Endodermal cell (in vitro differentiated cells): Measurements from ENCODE around the gene IMMP1L. TPM values are rescaled to one million over a fixed set of nuclear protein-coding genes. Genes with fewer than 3 reads are reported as not detected.

Experiments
- DNase-seq: peaks from one replicate; pipeline ENCODE4 v3.0.0-alpha.2; 2017
- H3K27ac ChIP-seq: 2 replicates; pipeline ENCODE4 v1.5.1; 2013; ENCODE audit warnings: mild to moderate bottlenecking, low read depth, low read length, moderate library complexity
- H3K27me3 ChIP-seq: 2 replicates; pipeline ENCODE4 v1.6.1; 2013; ENCODE audit warnings: mild to moderate bottlenecking, low read length, moderate library complexity; ENCODE audit not compliant: insufficient read depth, control insufficient read depth, poor library complexity, severe bottlenecking
- H3K36me3 ChIP-seq: 2 replicates; pipeline ENCODE4 v1.7.0; 2013; ENCODE audit warnings: mild to moderate bottlenecking, low read length, moderate library complexity; ENCODE audit not compliant: control insufficient read depth, insufficient read depth
- H3K4me1 ChIP-seq: one replicate; pipeline ENCODE4 v1.7.0; 2013; ENCODE audit warnings: low read length; ENCODE audit not compliant: control insufficient read depth, insufficient read depth
- H3K4me3 ChIP-seq: 2 replicates; pipeline ENCODE4 v1.5.1; 2013; ENCODE audit warnings: mild to moderate bottlenecking, low read length, moderate library complexity
- H3K9ac ChIP-seq: 2 replicates; pipeline ENCODE4 v1.6.1; 2013; ENCODE audit warnings: mild to moderate bottlenecking, low read length, moderate library complexity; ENCODE audit not compliant: poor library complexity, severe bottlenecking; ENCODE audit errors: extremely low read depth
- H3K9me3 ChIP-seq: 2 replicates; pipeline ENCODE4 v1.6.1; 2013; ENCODE audit warnings: mild to moderate bottlenecking, low read length, moderate library complexity; ENCODE audit not compliant: control insufficient read depth
- H3K27ac Mint-ChIP-seq: 2 replicates; pipeline ENCODE4 v1.8.0; 2020; ENCODE audit warnings: mixed read lengths
- H3K27me3 Mint-ChIP-seq: 2 replicates; pipeline ENCODE4 v1.8.0; 2021; ENCODE audit warnings: mild to moderate bottlenecking, mixed read lengths; ENCODE audit not compliant: insufficient read depth
- H3K36me3 Mint-ChIP-seq: 2 replicates; pipeline ENCODE4 v1.8.0; 2020; ENCODE audit warnings: low read depth, mixed read lengths
- H3K4me1 Mint-ChIP-seq: 2 replicates; pipeline ENCODE4 v1.8.0; 2020; ENCODE audit warnings: mixed read lengths
- H3K4me3 Mint-ChIP-seq: 2 replicates; pipeline ENCODE4 v1.8.0; 2020; ENCODE audit warnings: mild to moderate bottlenecking, moderate library complexity, mixed read lengths
- H3K9me3 Mint-ChIP-seq: 2 replicates; pipeline ENCODE4 v1.8.0; 2020; ENCODE audit warnings: mild to moderate bottlenecking, mixed read lengths
- WGBS, 2 experiments: methylation state at CpG; one replicate each; pipeline versions ENCODE4 v1.1.5 to v1.1.7; 2013; ENCODE audit warnings: missing lambda C conversion rate in 2 of 2, mixed read lengths in 1 of 2; ENCODE audit not compliant: insufficient coverage in 1 of 2, insufficient read length in 1 of 2; 5-methylcytosine and 5-hydroxymethylcytosine counted together
- total RNA-seq, 2 donors: library from RNA; stranded (reverse); fragmentation: NEBNext Ultra II Directional in 1 of 2; extraction: Animal tissue kit (Norgen Biotek cat#: 25700) in 1 of 2; gene quantifications; 2 replicates in 1 of 2; 3 replicates in 1 of 2; pipeline ENCODE4 v1.2.1, GENCODE V29; 2021
- TF ChIP-seq, protein P1 (sequence below): fragments of 200-600 bp; sonication (generic); conservative IDR thresholded peaks from 2 replicates; pipeline ENCODE4 v1.5.0; 2021; ENCODE audit warnings: antibody characterized with exemption, mild to moderate bottlenecking

IMMP1L gene
- total RNA-seq, 2 donors from 2014 or later: 28.9 to 44.9 TPM

DNA sequence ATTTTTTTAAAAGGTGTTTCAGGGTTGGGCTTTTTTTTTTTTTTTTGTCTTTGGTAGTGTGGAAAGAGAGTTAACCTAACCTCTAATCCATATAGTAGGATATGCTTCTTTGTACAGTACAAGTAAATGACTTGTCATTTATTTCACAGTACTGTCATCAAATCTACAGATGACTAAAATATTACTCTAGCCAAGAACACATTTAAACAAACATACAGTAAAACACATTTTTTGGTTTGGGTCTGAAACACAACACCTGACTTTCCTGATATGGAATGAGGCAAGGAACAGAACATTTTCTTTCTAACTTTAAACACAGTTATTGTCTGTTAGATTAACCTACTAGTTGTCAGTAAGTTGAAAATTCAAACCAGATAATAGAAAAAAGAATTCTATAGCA lies 68.1 kb downstream of the IMMP1L start:
- Mint-ChIP-seq H3K27me3 (no peaks in the 10 kb centered on the region), H3K27ac (no peak overlapping the region), H3K4me3 (no peak overlapping the region), H3K4me1 (peaks cover 22% of the 10 kb centered on the region), H3K36me3 (peaks cover 4% of the 10 kb centered on the region), H3K9me3 (no peaks in the 10 kb centered on the region)
- Histone ChIP-seq H3K4me3 (no peak overlapping the region), H3K27ac (no peak overlapping the region), H3K36me3 (peaks cover 4% of the 10 kb centered on the region), H3K27me3 (no peaks in the 10 kb centered on the region), H3K4me1 (peaks cover 5% of the 10 kb centered on the region), H3K9me3 (no peaks in the 10 kb centered on the region), H3K9ac (no peak overlapping the region)
- no peak for DNase-seq
- TF ChIP-seq, protein P1, sequence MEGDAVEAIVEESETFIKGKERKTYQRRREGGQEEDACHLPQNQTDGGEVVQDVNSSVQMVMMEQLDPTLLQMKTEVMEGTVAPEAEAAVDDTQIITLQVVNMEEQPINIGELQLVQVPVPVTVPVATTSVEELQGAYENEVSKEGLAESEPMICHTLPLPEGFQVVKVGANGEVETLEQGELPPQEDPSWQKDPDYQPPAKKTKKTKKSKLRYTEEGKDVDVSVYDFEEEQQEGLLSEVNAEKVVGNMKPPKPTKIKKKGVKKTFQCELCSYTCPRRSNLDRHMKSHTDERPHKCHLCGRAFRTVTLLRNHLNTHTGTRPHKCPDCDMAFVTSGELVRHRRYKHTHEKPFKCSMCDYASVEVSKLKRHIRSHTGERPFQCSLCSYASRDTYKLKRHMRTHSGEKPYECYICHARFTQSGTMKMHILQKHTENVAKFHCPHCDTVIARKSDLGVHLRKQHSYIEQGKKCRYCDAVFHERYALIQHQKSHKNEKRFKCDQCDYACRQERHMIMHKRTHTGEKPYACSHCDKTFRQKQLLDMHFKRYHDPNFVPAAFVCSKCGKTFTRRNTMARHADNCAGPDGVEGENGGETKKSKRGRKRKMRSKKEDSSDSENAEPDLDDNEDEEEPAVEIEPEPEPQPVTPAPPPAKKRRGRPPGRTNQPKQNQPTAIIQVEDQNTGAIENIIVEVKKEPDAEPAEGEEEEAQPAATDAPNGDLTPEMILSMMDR: no peak

DNA sequence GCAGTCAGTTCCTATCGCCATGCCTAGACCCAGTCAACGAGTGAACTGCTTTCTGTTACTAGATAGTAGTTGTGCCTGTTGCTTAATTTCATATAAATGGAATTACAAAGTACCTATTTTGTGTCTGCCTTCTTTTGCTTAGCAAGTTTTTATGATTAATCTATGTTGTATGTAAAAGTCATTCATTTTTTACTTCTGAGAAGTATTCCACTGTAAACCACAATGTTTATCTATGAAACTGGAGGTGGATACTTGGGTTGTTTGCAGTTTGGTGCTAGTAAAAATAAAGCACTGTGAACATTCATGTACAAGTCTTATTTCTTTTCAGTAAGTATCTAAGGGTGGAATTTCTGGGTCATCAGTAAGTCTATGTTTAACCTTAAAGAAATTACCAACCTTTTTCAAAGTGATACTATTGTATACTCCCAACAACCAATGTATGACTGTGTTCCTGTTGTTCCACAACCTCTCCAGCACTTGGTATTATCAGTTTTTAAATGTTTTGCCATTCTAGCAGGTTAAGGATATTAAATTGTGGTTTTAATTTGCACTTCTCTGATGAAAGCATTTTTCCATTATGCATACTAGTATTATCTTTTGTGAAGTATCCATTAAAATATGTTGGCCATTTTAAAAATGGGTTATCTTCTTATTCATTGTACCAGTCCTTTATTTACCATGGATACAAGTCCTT lies 71.5 kb downstream of the IMMP1L start:
- Histone ChIP-seq H3K36me3 (peaks cover 4% of the 10 kb centered on the region), H3K27ac (no peak overlapping the region), H3K9me3 (no peaks in the 10 kb centered on the region), H3K9ac (no peak overlapping the region), H3K4me3 (no peak overlapping the region), H3K4me1 (peaks cover 5% of the 10 kb centered on the region), H3K27me3 (no peaks in the 10 kb centered on the region)
- no peaks in the 10 kb centered on the region for H3K27me3 Mint-ChIP-seq
- DNase-seq: no peak
- H3K4me1 Mint-ChIP-seq: peaks cover 11% of the 10 kb centered on the region
- WGBS, 2 experiments: 100% methylated on average over 2 of the region's 2 CpGs
- no peaks in the 10 kb centered on the region for H3K9me3 Mint-ChIP-seq
- TF ChIP-seq, protein P1: no peak
- H3K36me3 Mint-ChIP-seq: peaks cover 4% of the 10 kb centered on the region
- no peak overlapping the region for H3K4me3 Mint-ChIP-seq
- H3K27ac Mint-ChIP-seq: no peak overlapping the region

DNA sequence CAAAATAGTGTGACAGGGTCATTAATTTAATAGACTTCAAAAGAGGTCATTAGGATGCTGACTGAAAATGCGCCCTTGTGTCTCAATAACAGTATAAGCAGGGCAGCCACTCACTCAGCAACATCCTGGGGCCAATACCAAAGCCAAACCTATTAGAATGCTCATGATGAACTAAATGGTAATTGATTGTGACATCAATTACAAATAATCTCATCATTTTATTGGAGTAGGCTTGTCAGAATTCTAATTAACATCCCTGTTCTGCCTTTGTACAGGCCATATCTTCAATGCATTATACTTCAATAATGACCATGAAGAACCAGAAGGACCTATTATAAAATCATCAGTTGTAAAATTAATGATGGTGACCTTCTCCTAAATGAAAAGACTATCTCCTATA lies 75.6 kb downstream of the IMMP1L start:
- H3K4me1 Mint-ChIP-seq: peaks cover 2% of the 10 kb centered on the region
- H3K27ac Mint-ChIP-seq: no peak overlapping the region
- DNase-seq: no peak

More for the DNA sequence above, 75.6 kb downstream of the IMMP1L start:
- TF ChIP-seq, protein P1: no peak
- H3K36me3 ChIP-seq: peaks cover 26% of the 10 kb centered on the region
- Mint-ChIP-seq H3K27me3 (no peaks in the 10 kb centered on the region), H3K36me3 (peaks cover 16% of the 10 kb centered on the region), H3K4me3 (no peak overlapping the region), H3K9me3 (no peaks in the 10 kb centered on the region)
- no peaks in the 10 kb centered on the region for H3K27me3 ChIP-seq
- no peak overlapping the region for H3K4me3 ChIP-seq
- H3K4me1 ChIP-seq: no peaks in the 10 kb centered on the region
- WGBS, 2 experiments: 89% methylated on average over 1 of the region's 1 CpG; no CpG with 5 or more reads in 1 of the 2 experiments
- H3K9me3 ChIP-seq: no peaks in the 10 kb centered on the region
- H3K27ac ChIP-seq: no peak overlapping the region
- H3K9ac ChIP-seq: no peak overlapping the region
